CD14-positive monocyte (primary cell): ENCODE results near the gene RRM1. TPM values are rescaled to one million over a fixed set of nuclear protein-coding genes. Genes with fewer than 3 reads are reported as not detected.

Experiments used
- DNase-seq, 3 donors: peaks; one replicate each; pipeline ENCODE4 v3.0.0-alpha.2; 2011 to 2022
- H2AFZ ChIP-seq: 2 replicates; pipeline ENCODE4 v1.6.0; 2012; ENCODE audit warnings: mild to moderate bottlenecking, low read depth, low read length, inconsistent platforms; ENCODE audit not compliant: insufficient read depth, poor library complexity, severe bottlenecking
- H3K27ac ChIP-seq, 2 donors: 1 replicate in 1 of 2; 2 replicates in 1 of 2; pipeline ENCODE4 v1.5.1; 2012 to 2013; ENCODE audit warnings: low read length in 2 of 2, control low read depth in 1 of 2, inconsistent platforms in 1 of 2, low read depth in 1 of 2, mild to moderate bottlenecking in 1 of 2
- H3K27me3 ChIP-seq, 2 donors: one replicate each; pipeline versions ENCODE4 v1.6.0 to v1.6.1; 2011 to 2013; ENCODE audit warnings: low read length in 2 of 2; ENCODE audit not compliant: control insufficient read depth in 2 of 2, insufficient read depth in 2 of 2
- H3K36me3 ChIP-seq, 2 donors: replicated peaks in 1 of 2; 1 replicate in 1 of 2; 2 replicates in 1 of 2; pipeline versions ENCODE4 v1.5.1 to v1.6.1; 2012 to 2013; ENCODE audit warnings: low read length in 2 of 2, control low read depth in 1 of 2, inconsistent platforms in 1 of 2, mild to moderate bottlenecking in 1 of 2; ENCODE audit not compliant: insufficient read depth in 2 of 2, control insufficient read depth in 1 of 2
- H3K4me1 ChIP-seq, 2 donors: 1 replicate in 1 of 2; 2 replicates in 1 of 2; pipeline versions ENCODE4 v1.5.1 to v1.6.1; 2012 to 2013; ENCODE audit warnings: low read length in 2 of 2, control low read depth in 1 of 2, inconsistent platforms in 1 of 2, mild to moderate bottlenecking in 1 of 2, moderate library complexity in 1 of 2; ENCODE audit not compliant: insufficient read depth in 2 of 2, control insufficient read depth in 1 of 2
- H3K4me2 ChIP-seq: replicated peaks from 2 replicates; pipeline ENCODE3; 2012; ENCODE audit warnings: low read length, moderate library complexity, mild to moderate bottlenecking; ENCODE audit not compliant: poor library complexity, severe bottlenecking; ENCODE audit errors: extremely low read depth
- H3K4me3 ChIP-seq, 3 experiments: fragments of 200-600 bp in 1 of 3; sonication (generic) in 1 of 3; replicated peaks in 1 of 3; 1 replicate in 2 of 3; 2 replicates in 1 of 3; pipeline ENCODE4 v1.5.1; 2011 to 2013; ENCODE audit warnings: low read length in 3 of 3, mild to moderate bottlenecking in 3 of 3, control low read depth in 2 of 3, low read depth in 2 of 3, inconsistent platforms in 1 of 3, moderate library complexity in 1 of 3
- H3K79me2 ChIP-seq: 2 replicates; pipeline ENCODE4 v1.6.0; 2012; ENCODE audit warnings: mild to moderate bottlenecking, control low read depth, inconsistent platforms, low read length, moderate library complexity; ENCODE audit not compliant: insufficient read depth
- H3K9ac ChIP-seq: 2 replicates; pipeline ENCODE4 v1.6.0; 2017; ENCODE audit warnings: low read length, mild to moderate bottlenecking; ENCODE audit not compliant: insufficient read depth, poor library complexity, severe bottlenecking
- H3K9me3 ChIP-seq, 2 donors: replicated peaks in 1 of 2; 1 replicate in 1 of 2; 2 replicates in 1 of 2; pipeline versions ENCODE4 v1.5.1 to v1.6.1; 2012 to 2013; ENCODE audit warnings: low read length in 2 of 2, control low read depth in 1 of 2; ENCODE audit not compliant: control insufficient read depth in 1 of 2, insufficient read depth in 1 of 2
- H4K20me1 ChIP-seq: 2 replicates; pipeline ENCODE4 v1.6.0; 2012; ENCODE audit warnings: mild to moderate bottlenecking, low read length, control low read depth, moderate library complexity; ENCODE audit not compliant: insufficient read depth
- H3K27ac Mint-ChIP-seq, 7 donors: one replicate each; pipeline ENCODE4 v1.8.0; 2020; ENCODE audit warnings: mild to moderate bottlenecking in 7 of 7, mixed read lengths in 7 of 7, moderate library complexity in 6 of 7, inconsistent platforms in 2 of 7
- H3K27me3 Mint-ChIP-seq, 3 donors: one replicate each; pipeline ENCODE4 v1.8.0; 2021 to 2022; ENCODE audit warnings: low read depth in 3 of 3, mild to moderate bottlenecking in 3 of 3, mixed read lengths in 3 of 3, moderate library complexity in 3 of 3, inconsistent platforms in 1 of 3
- H3K36me3 Mint-ChIP-seq, 2 donors: one replicate each; pipeline ENCODE4 v1.8.0; 2020; ENCODE audit warnings: mixed read lengths in 2 of 2, inconsistent platforms in 1 of 2, mild to moderate bottlenecking in 1 of 2
- H3K4me1 Mint-ChIP-seq: one replicate; pipeline ENCODE4 v1.8.0; 2020; ENCODE audit warnings: mild to moderate bottlenecking, mixed read lengths
- H3K4me3 Mint-ChIP-seq, 2 donors: one replicate each; pipeline ENCODE4 v1.8.0; 2020; ENCODE audit warnings: mild to moderate bottlenecking in 2 of 2, mixed read lengths in 2 of 2, moderate library complexity in 1 of 2
- H3K9me3 Mint-ChIP-seq, 7 donors: one replicate each; pipeline ENCODE4 v1.8.0; 2020 to 2022; ENCODE audit warnings: mixed read lengths in 7 of 7, mild to moderate bottlenecking in 6 of 7, moderate library complexity in 6 of 7, inconsistent platforms in 2 of 7
- CTCF ChIP-seq: fragments of 200-600 bp; IDR thresholded peaks from one replicate; pipeline ENCODE4 v1.8.0; 2022; ENCODE audit warnings: antibody characterized with exemption, mild to moderate bottlenecking
- WGBS: methylation state at CpG from one replicate; pipeline ENCODE4 v1.1.5; 2013; ENCODE audit warnings: missing lambda C conversion rate; ENCODE audit not compliant: insufficient coverage; 5-methylcytosine and 5-hydroxymethylcytosine counted together
- intact Hi-C, 2 donors: fragments of 100-400 bp; cut with micrococcal nuclease; formaldehyde crosslinking; loops; one replicate each; pipeline versions ENCODE4 v1.15.0 to v1.15.1; 2023
- polyA plus RNA-seq, 3 donors: library from polyadenylated mRNA; depleted of rRNA in 1 of 3; unstranded in 2 of 3; stranded (reverse) in 1 of 3; fragments of 300-500 nt in 2 of 3; fragments of >200 nt in 1 of 3; fragmentation: Illumina TruSeq in 2 of 3; gene quantifications; 1 replicate in 2 of 3; 2 replicates in 1 of 3; pipeline ENCODE4 v1.2.3, GENCODE V29; 2012 to 2021

RRM1 gene
- polyA plus RNA-seq, 3 donors: 5.4 to 16.1 (median 11.5) TPM

GRCh38 chr11:4111834-4112233 lies 17.2 kb downstream of the RRM1 start:
- no peaks in the 10 kb centered on the region for H3K4me1 ChIP-seq
- H3K27me3 ChIP-seq: no peaks in the 10 kb centered on the region
- H3K9ac ChIP-seq: no peak overlapping the region
- H4K20me1 ChIP-seq: no peaks in the 10 kb centered on the region
- peaks cover 58 to 87% of the 10 kb centered on the region in 2 donors for H3K36me3 ChIP-seq
- intact Hi-C loops: no loop called here
- Mint-ChIP-seq H3K4me1 (no peaks in the 10 kb centered on the region), H3K36me3 (peaks cover 58 to 83% of the 10 kb centered on the region in 2 donors), H3K9me3 (no peaks in the 10 kb centered on the region), H3K27ac (no peak overlapping the region), H3K4me3 (no peak overlapping the region), H3K27me3 (no peaks in the 10 kb centered on the region)
- H3K9me3 ChIP-seq: no peaks in the 10 kb centered on the region
- no peak overlapping the region for H3K27ac ChIP-seq
- H3K4me2 ChIP-seq: no peak overlapping the region
- H2AFZ ChIP-seq: no peak overlapping the region
- DNase-seq: no peak
- H3K4me3 ChIP-seq: no peak overlapping the region
- no CpG with 5 or more reads among the region's 5 CpGs for WGBS
- no peaks in the 10 kb centered on the region for H3K79me2 ChIP-seq
- no peak for TF ChIP-seq CTCF

- no peaks in the 10 kb centered on the region for H3K9me3 Mint-ChIP-seq
- H3K36me3 ChIP-seq: peaks cover 39 to 89% of the 10 kb centered on the region in 2 donors
Observed at GRCh38 chr11:4115128-4115527, 20.5 kb downstream of the RRM1 start.

More at GRCh38 chr11:4115128-4115527, 20.5 kb downstream of the RRM1 start:
- H3K27ac Mint-ChIP-seq: no peak overlapping the region
- H4K20me1 ChIP-seq: no peaks in the 10 kb centered on the region
- H2AFZ ChIP-seq: no peak overlapping the region
- no peaks in the 10 kb centered on the region for H3K27me3 Mint-ChIP-seq
- H3K9ac ChIP-seq: no peak overlapping the region
- no peak for DNase-seq
- no peaks in the 10 kb centered on the region for H3K4me1 ChIP-seq
- H3K4me2 ChIP-seq: no peak overlapping the region
- intact Hi-C loops: no loop called here
- no peaks in the 10 kb centered on the region for H3K27me3 ChIP-seq
- H3K36me3 Mint-ChIP-seq: peaks cover 53 to 84% of the 10 kb centered on the region in 2 donors
- H3K9me3 ChIP-seq: no peaks in the 10 kb centered on the region
- TF ChIP-seq CTCF: no peak
- H3K4me1 Mint-ChIP-seq: no peaks in the 10 kb centered on the region
- H3K79me2 ChIP-seq: no peaks in the 10 kb centered on the region
- WGBS: no CpG with 5 or more reads among the region's 2 CpGs
- no peak overlapping the region for H3K4me3 Mint-ChIP-seq
- no peak overlapping the region for H3K27ac ChIP-seq
- no peak overlapping the region for H3K4me3 ChIP-seq
